Duodenal mucosa (tissue), 2 donors: ENCODE measurements around the gene NDP.
"Not testable (repeated sequence)": the region's sequence is repeated elsewhere in the genome, so short reads cannot be mapped to it uniquely, and the experiment has no call there.

Experiments
- H3K27ac ChIP-seq: one replicate; pipeline ENCODE4 v1.7.0; 2013; ENCODE audit warnings: low read depth, low read length
- H3K27me3 ChIP-seq, 2 donors: one replicate each; pipeline ENCODE4 v1.7.0; 2013; ENCODE audit warnings: low read length in 2 of 2, control low read depth in 1 of 2; ENCODE audit not compliant: insufficient read depth in 2 of 2, control insufficient read depth in 1 of 2
- H3K36me3 ChIP-seq, 2 donors: one replicate each; pipeline ENCODE4 v1.7.0; 2013; ENCODE audit warnings: low read length in 2 of 2, control low read depth in 1 of 2; ENCODE audit not compliant: insufficient read depth in 2 of 2, control insufficient read depth in 1 of 2
- H3K4me1 ChIP-seq, 2 donors: one replicate each; pipeline ENCODE4 v1.7.0; 2013; ENCODE audit warnings: low read length in 2 of 2, control low read depth in 1 of 2; ENCODE audit not compliant: insufficient read depth in 2 of 2, control insufficient read depth in 1 of 2
- H3K4me3 ChIP-seq, 2 donors: one replicate each; pipeline ENCODE4 v1.7.0; 2013; ENCODE audit warnings: low read length in 2 of 2, low read depth in 1 of 2
- H3K9ac ChIP-seq, 2 donors: one replicate each; pipeline ENCODE4 v1.7.0; 2013; ENCODE audit warnings: low read length in 2 of 2, low read depth in 1 of 2
- H3K9me3 ChIP-seq, 2 donors: one replicate each; pipeline ENCODE4 v1.7.0; 2013; ENCODE audit warnings: low read length in 2 of 2, control low read depth in 1 of 2; ENCODE audit not compliant: control insufficient read depth in 1 of 2

NDP gene

DNA sequence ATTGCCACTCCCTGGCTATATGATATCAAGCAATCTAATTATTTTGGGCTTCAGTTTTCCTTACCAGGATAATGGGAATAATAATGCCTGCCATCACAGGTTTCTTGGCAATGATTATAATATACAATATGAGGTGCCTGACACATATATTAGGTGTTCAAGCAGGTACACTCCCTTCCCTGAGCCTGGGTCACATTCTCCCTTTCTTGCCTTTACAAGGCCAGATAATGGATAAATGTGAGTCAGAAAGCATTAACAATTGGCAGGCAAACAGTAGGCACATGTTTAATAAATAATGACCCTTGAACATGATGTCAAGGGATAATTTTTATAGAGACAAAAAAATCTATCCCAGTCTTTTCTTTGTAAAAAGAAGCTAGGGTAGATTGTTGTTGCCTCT is 17.2 kb downstream of the NDP start:
- no peaks in the 10 kb centered on the region for H3K36me3 ChIP-seq
- H3K27me3 ChIP-seq = no peaks in the 10 kb centered on the region
- H3K4me1 ChIP-seq = no peaks in the 10 kb centered on the region
- H3K4me3 ChIP-seq = no peak overlapping the region
- no peak overlapping the region for H3K27ac ChIP-seq
- no peak overlapping the region for H3K9ac ChIP-seq
- no peaks in the 10 kb centered on the region for H3K9me3 ChIP-seq

DNA sequence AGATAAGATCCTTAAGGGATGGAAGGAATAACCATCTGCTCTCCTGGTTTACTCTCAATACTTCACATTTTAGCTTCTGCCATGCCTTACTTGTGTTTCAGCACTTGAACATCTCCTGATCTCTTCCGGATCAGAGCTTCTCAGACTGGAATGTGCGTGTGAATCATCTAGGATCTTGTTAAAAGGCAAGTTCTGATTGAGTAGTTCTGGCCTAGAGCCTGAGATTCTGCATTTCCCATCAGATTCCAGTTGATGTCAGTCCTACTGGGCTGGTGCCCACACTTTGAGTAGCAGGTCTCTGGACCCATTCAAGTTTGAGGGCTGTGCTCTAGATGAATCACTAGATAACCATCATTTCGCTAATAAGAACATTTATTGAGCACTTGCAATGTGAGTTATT is 20.0 kb downstream of the NDP start:
- Histone ChIP-seq H3K4me3 (no peak overlapping the region), H3K27ac (no peak overlapping the region), H3K9me3 (no peaks in the 10 kb centered on the region), H3K4me1 (no peaks in the 10 kb centered on the region), H3K9ac (no peak overlapping the region), H3K27me3 (no peaks in the 10 kb centered on the region), H3K36me3 (no peaks in the 10 kb centered on the region)

DNA sequence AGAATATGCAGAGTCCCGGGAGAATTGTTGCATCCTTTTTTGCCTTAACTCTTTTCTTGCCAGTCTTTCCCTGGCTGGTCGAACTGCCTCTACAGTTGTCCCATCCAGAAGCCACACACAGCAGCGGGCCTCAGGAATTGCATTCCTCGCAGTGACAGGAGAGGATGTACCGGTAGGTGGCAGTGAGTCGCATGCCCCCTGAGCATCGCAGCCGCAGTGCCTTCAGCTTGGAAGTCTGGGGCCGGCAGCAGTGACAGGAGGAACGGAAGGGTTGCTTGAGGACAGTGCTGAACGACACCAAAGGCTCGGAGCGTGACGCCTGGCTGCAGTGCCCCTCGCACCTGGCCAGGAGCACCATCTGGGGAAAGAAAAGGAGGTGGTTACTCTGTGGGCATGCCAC is 23.5 kb downstream of the NDP start:
- Histone ChIP-seq H3K27me3 (no peaks in the 10 kb centered on the region), H3K4me3 (no peak overlapping the region), H3K36me3 (no peaks in the 10 kb centered on the region), H3K9ac (no peak overlapping the region), H3K27ac (no peak overlapping the region), H3K4me1 (no peaks in the 10 kb centered on the region), H3K9me3 (no peaks in the 10 kb centered on the region)

DNA sequence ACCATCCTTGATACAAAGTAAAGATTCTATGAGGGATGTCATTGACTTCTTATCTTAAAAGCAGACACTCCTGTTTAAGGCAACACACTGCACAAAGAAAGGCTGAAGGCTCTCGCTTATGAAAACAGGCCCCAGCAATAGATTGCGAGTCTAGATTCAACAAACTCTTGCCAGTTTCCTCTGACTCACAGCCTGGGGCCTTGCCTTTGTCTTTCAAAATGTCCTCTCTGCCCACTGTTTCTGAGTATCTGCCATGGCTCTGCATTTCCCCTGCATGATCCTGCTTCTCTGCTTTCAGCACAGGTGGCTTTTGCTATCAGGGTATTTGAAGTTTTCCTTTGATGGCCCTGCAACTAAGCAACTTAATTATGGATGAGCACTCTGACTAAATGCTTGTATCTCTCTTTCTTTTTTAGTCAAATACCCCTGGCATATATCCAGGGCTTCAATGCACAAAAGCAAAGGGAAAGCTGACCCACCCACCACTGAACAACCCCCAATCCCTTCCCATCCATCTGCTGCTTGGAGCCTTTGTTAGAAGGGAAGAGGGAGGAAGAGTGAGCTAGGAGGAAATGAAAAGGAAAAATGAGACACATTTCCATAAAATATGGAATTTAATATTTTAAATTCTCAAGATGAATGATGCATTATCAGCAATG is 32.2 kb downstream of the NDP start:
- Histone ChIP-seq H3K4me1 (no peaks in the 10 kb centered on the region), H3K27me3 (no peaks in the 10 kb centered on the region), H3K9ac (no peak overlapping the region), H3K36me3 (no peaks in the 10 kb centered on the region), H3K27ac (no peak overlapping the region), H3K9me3 (no peaks in the 10 kb centered on the region), H3K4me3 (no peak overlapping the region)

DNA sequence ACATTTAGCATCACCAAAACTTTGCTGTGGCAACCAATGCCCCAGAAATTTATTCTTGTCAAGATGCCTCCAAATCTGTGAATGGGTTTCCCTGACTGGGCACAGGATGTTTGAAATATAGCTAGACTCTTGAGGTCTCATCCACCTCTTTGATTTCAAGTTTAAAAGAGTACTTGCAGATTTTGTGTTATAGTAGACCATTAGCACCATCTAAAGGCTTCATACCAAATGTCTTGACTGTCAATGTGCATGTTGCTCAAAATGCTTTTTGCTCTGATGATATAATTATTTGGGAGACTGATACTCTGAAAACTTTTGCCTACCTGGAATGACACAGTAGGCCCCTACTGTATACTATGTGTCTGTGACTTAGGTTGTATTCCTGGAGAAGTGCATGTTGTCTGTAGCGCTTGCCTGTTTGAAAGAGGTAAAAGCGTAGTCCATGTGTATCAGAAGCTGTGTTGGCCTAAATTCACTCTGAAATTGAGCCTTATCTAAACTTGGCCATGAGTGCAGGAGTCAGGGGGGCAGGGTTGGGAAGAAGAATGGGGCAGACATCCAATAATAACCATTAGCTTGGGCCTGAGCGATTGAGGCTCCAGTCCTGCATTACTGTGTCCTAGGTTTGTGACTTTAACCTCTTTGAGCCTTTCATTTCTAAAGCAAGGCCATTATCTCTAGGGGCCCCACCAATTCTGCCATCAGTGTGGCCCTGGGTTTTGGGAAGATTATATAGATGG is 33.8 kb downstream of the NDP start:
- Histone ChIP-seq H3K27ac (no peak overlapping the region), H3K36me3 (no peaks in the 10 kb centered on the region), H3K27me3 (no peaks in the 10 kb centered on the region), H3K9ac (no peak overlapping the region), H3K4me1 (no peaks in the 10 kb centered on the region), H3K9me3 (no peaks in the 10 kb centered on the region), H3K4me3 (no peak overlapping the region)

DNA sequence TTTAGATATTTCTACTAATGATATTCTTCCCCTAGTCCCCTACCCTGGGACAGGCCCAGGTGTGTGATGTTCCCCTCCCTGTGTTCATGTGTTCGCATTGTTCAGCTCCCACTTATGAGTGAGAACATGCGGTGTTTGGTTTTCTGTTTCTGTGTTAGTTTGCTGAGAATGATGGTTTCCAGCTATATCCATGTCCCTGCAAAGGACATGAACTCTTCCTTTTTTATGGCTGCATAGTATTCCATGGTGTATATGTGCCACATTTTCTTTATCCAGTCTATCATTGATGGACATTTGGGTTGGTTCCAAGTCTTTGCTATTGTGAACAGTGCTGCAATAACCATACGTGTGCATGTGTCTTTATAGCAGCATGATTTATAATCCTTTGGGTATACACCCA is 51.2 kb downstream of the NDP start:
- H3K9ac ChIP-seq, H3K4me3 ChIP-seq, H3K9me3 ChIP-seq, H3K27me3 ChIP-seq, H3K27ac ChIP-seq, H3K36me3 ChIP-seq, H3K4me1 ChIP-seq: not testable (repeated sequence)

- not testable (repeated sequence) for H3K9ac ChIP-seq, H3K36me3 ChIP-seq, H3K27ac ChIP-seq, H3K4me3 ChIP-seq, H3K27me3 ChIP-seq, H3K9me3 ChIP-seq, H3K4me1 ChIP-seq
Measured at GRCh38 chrX:43910772-43911171, 62.4 kb downstream of the NDP start.

GRCh38 chrX:43910012-43910411 is 63.2 kb downstream of the NDP start:
- Histone ChIP-seq H3K9ac (no peak overlapping the region), H3K27ac (no peak overlapping the region), H3K4me3 (no peak overlapping the region), H3K9me3 (no peaks in the 10 kb centered on the region), H3K4me1 (no peaks in the 10 kb centered on the region), H3K36me3 (no peaks in the 10 kb centered on the region), H3K27me3 (no peaks in the 10 kb centered on the region)

- Histone ChIP-seq H3K4me3 (no peak overlapping the region), H3K4me1 (no peaks in the 10 kb centered on the region), H3K27me3 (no peaks in the 10 kb centered on the region), H3K36me3 (no peaks in the 10 kb centered on the region), H3K9me3 (no peaks in the 10 kb centered on the region), H3K27ac (no peak overlapping the region), H3K9ac (no peak overlapping the region)
Measured at GRCh38 chrX:43909141-43909540, 64.0 kb downstream of the NDP start.

DNA sequence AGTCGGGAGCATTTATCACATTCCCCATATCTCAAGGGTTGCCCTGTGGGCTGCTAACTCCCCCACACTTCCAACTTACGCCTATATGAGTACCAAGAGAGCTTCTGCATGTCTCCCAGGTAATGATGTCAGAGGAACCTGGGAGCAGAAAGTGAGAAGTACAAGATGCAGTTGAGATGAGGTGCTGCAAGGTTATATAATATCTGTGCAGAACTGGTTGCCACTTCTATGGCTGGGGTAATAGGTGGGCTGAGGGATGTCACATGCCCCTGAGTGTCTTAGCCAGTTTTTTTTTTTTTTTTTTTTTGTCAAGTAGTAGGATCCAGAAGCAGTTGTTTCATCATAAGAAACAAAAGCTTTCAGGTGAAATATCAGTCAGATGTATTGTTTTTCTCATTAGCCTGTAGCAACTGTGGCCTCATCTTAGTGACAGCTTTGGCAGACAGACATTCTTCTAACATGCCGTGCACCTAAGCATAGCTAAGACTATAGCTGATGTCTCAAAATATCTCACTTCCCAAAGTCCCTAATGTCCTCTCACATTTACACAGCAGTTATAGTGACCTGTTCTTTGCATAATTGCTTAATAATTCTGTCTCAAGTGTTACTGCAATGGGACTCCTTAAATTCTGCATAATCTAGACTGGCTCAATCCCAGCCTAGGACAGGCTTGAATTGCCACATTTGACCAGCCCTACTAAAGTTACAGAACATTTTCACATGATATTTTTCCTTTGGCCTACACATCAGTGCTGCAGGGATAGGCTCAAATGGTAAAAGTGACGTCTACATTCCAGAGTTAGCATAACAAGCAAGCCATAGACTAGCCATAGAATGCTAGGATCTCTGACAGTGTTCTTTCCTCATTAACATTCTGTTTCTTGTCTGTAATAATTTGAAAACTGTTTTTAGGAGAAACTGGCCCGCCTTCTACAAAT is 73.0 kb downstream of the NDP start:
- no peak overlapping the region for H3K4me3 ChIP-seq
- H3K9me3 ChIP-seq = no peaks in the 10 kb centered on the region
- H3K9ac ChIP-seq = no peak overlapping the region
- no peaks in the 10 kb centered on the region for H3K27me3 ChIP-seq
- peaks cover 0 to 4% of the 10 kb centered on the region in 2 donors for H3K4me1 ChIP-seq
- H3K27ac ChIP-seq = no peak overlapping the region
- no peaks in the 10 kb centered on the region for H3K36me3 ChIP-seq
